ENCODE data around the gene KMT2B.

KMT2B gene

DNA sequence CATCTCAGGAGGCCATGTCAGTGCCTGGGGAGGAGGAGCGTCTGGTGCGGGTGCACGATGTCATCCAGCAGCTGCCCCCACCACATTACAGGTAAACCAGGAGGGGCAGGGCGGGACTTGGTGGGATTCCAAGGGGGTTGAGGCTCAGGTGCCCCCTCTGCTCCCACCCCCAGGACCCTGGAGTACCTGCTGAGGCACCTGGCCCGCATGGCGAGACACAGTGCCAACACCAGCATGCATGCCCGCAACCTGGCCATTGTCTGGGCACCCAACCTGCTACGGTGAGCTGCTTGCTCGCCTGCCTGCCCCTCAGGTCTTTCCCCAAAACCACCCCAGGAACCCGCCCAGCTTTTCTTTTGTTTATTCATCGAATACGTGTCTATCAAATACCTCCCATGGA, 64.8 kb downstream of the KMT2B start:
- DNase-seq: no peak

GRCh38 chr19:35783469-35784434, 65.9 kb downstream of the KMT2B start:
- no peak for DNase-seq

- DNase-seq: no peak
These were observed 66.9 kb downstream of the KMT2B start for GRCh38 chr19:35784503-35785338.

- no peak for DNase-seq
These were observed 67.5 kb downstream of the KMT2B start for GRCh38 chr19:35785339-35785627.

DNA sequence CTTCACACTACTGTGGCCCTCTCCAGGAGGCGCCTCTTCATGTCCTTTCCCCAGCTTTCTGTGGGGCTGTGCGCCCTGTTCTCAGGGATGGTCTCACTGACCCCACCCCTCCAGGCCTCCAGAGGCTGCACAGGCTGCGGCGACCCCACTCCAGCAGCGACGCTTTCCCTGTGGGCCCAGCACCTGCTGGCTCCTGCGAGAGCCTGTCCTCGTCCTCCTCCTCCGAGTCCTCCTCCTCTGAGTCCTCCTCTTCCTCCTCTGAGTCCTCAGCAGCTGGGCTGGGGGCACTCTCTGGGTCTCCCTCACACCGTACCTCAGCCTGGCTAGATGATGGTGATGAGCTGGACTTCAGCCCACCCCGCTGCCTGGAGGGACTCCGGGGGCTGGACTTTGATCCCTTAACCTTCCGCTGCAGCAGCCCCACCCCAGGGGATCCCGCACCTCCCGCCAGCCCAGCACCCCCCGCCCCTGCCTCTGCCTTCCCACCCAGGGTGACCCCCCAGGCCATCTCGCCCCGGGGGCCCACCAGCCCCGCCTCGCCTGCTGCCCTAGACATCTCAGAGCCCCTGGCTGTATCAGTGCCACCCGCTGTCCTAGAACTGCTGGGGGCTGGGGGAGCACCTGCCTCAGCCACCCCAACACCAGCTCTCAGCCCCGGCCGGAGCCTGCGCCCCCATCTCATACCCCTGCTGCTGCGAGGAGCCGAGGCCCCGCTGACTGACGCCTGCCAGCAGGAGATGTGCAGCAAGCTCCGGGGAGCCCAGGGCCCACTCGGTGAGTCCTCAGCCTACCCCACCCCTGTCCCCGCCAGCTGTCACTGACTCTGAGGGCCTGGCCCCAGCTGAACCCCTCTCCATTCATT, 68.7 kb downstream of the KMT2B start:
- no peak for DNase-seq

DNA sequence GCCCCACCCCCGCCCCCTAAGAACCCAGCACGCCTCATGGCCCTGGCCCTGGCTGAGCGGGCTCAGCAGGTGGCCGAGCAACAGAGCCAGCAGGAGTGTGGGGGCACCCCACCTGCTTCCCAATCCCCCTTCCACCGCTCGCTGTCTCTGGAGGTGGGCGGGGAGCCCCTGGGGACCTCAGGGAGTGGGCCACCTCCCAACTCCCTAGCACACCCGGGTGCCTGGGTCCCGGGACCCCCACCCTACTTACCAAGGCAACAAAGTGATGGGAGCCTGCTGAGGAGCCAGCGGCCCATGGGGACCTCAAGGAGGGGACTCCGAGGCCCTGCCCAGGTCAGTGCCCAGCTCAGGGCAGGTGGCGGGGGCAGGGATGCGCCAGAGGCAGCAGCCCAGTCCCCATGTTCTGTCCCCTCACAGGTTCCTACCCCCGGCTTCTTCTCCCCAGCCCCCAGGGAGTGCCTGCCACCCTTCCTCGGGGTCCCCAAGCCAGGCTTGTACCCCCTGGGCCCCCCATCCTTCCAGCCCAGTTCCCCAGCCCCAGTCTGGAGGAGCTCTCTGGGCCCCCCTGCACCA, 69.5 kb downstream of the KMT2B start:
- DNase-seq: no peak

All from activated effector memory CD4-positive, alpha-beta T cell treated with anti-CD3 and anti-CD28 coated beads, Interleukin-2, amount 50 U/mL, for 16 hours (primary cell).